Activated naive CD4-positive, alpha-beta T cell treated with anti-CD3 and anti-CD28 coated beads for 36 hours (primary cell): Measurements from ENCODE around the gene EEF1AKMT2. TPM values are rescaled to one million over a fixed set of nuclear protein-coding genes. Genes with fewer than 3 reads are reported as not detected.

Experiments
- CTCF ChIA-PET: fragments of 350-600 bp; sonication (Branson Sonifier 250); formaldehyde crosslinking; loops from one replicate; lab custom pipeline; 2021; ENCODE audit warnings: antibody characterized with exemption; lab: Charles Lee
- DNase-seq: peaks from one replicate; pipeline ENCODE4 v3.0.0-alpha.2; 2020
- H3K27ac Mint-ChIP-seq: one replicate; pipeline ENCODE4 v1.8.0; 2021; ENCODE audit warnings: mild to moderate bottlenecking, mixed read lengths
- H3K27me3 Mint-ChIP-seq: one replicate; pipeline ENCODE4 v1.8.0; 2021; ENCODE audit warnings: low read depth, mixed read lengths
- H3K36me3 Mint-ChIP-seq: one replicate; pipeline ENCODE4 v1.8.0; 2021; ENCODE audit warnings: low read depth, mixed read lengths
- H3K4me1 Mint-ChIP-seq: one replicate; pipeline ENCODE4 v1.8.0; 2021; ENCODE audit warnings: low read depth, mixed read lengths
- H3K4me3 Mint-ChIP-seq: one replicate; pipeline ENCODE4 v1.8.0; 2021; ENCODE audit warnings: mild to moderate bottlenecking, moderate library complexity, mixed read lengths
- H3K9me3 Mint-ChIP-seq: one replicate; pipeline ENCODE4 v1.8.0; 2021; ENCODE audit warnings: mixed read lengths
- intact Hi-C: fragments of 100-400 bp; cut with micrococcal nuclease; formaldehyde crosslinking; loops from one replicate; pipeline ENCODE4 v1.15.1; 2023
- total RNA-seq, 2 experiments: library from RNA; stranded (reverse); gene quantifications; one replicate each; pipeline ENCODE4 v1.2.3, GENCODE V29; 2021

Gene EEF1AKMT2
- total RNA-seq, 2 experiments from 2014 or later, result 22.5 to 25.5 TPM

DNA sequence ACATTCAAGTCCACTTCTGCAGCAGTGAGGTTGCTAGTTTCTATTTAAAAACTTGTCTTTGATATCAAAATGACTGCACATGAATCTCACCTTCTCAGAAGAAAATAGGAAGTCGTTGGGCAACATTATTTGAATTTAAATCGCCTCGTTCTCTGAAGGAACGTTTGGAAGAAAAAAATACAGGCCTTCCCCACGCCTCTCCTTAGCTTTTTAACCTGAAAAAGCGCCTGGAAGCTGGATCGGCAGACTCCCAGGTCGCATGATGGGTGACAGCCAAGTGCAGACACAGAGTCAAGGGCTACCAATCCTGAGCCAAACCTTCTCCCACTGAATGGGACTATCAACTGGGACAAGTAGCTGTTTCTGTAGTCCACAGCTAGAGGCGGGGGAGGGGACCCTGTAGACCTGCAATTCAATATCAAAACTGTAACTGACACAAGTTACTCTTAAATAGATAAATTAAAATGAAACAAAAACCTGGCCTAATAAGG, 49.7 kb downstream of the EEF1AKMT2 start:
- Mint-ChIP-seq H3K9me3 (no peaks in the 10 kb centered on the region), H3K4me3 (peak overlapping the region; percentile 90), H3K36me3 (peaks cover 1% of the 10 kb centered on the region), H3K27me3 (peaks cover 2% of the 10 kb centered on the region), H3K4me1 (peaks cover 66% of the 10 kb centered on the region), H3K27ac (no peak overlapping the region)
- peak; percentile 54 for DNase-seq
- intact Hi-C loops, result loop anchor here (1.0 to 5.0 kb wide), 15 partner anchors 9 to 745 kb away; partner anchors contain the start of gene LHPP
- CTCF ChIA-PET, result interaction anchor here (0.6 to 5.2 kb wide), 37 partner anchors 7 to 247 kb away, joined by 3 to 138 read pairs (median 6); partner anchors contain the start of gene ABRAXAS2

GRCh38 chr10:124741281-124741921, 50.3 kb downstream of the EEF1AKMT2 start:
- Mint-ChIP-seq H3K36me3 (peaks cover 1% of the 10 kb centered on the region), H3K9me3 (no peaks in the 10 kb centered on the region), H3K4me1 (peaks cover 68% of the 10 kb centered on the region), H3K4me3 (peak overlapping the region; percentile 52), H3K27me3 (peaks cover 2% of the 10 kb centered on the region), H3K27ac (peak overlapping the region; percentile 68)
- intact Hi-C loops, result loop anchor here (1.0 to 5.0 kb wide), 14 partner anchors 8 to 744 kb away; partner anchors contain the start of gene LHPP
- peak; percentile 84 for DNase-seq
- CTCF ChIA-PET, result interaction anchor here (0.6 to 5.2 kb wide), 44 partner anchors 8 to 247 kb away, joined by 3 to 138 read pairs (median 6); partner anchors contain the start of gene ABRAXAS2

DNA sequence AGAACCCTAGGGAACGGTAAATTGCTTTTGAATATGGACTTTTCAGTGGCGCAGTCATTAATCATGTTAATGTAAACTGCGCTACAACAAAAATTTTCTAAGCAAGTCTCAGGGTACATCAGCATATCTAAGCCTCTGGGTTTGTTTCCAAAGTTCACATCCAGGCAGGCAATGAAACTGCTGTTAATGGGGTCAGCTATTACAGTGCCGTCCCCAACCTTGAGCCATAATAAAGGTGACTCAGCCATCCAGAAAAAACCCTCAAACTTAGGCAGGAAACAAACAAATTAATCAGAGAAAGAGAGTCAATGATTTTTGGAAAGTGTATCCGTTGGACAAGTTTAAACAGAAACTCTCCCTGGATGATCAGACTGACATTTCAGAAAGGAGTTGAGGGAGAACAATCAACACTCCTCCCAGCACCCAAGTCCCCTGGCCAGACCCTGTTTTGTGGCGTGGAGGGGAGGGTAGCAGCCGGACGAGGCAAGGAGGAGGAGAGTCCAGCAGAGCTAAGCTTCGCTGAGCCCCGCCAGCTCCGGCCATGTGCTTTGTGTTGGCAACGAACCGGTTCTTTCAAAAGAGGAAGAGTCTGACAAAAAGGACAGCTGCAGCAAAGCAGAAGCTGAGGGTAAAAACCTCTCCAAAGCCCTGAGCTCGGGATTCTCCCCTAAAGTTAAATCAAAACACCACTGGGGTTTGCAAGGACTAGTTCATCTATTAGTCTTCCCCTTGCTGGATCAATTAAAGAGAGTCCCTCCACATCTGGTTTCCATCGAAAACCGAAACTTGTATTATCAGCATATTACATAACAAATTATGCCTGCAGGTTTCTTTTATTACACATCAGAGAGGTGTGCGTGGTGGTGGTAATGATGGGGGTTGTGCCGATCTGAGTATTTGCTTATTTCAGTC, 51.1 kb downstream of the EEF1AKMT2 start:
- H3K27me3 Mint-ChIP-seq, result peaks cover 2% of the 10 kb centered on the region
- CTCF ChIA-PET, result interaction anchor here (0.8 to 5.2 kb wide), 42 partner anchors 8 to 246 kb away, joined by 3 to 138 read pairs (median 6); partner anchors contain the start of gene ABRAXAS2
- H3K9me3 Mint-ChIP-seq, result no peaks in the 10 kb centered on the region
- H3K4me1 Mint-ChIP-seq, result peaks cover 75% of the 10 kb centered on the region
- DNase-seq, result peak; percentile 56
- intact Hi-C loops, result loop anchor here (1.0 to 5.0 kb wide), 14 partner anchors 7 to 743 kb away; partner anchors contain the start of gene LHPP
- H3K27ac Mint-ChIP-seq, result peak overlapping the region; percentile 68
- peaks cover 1% of the 10 kb centered on the region for H3K36me3 Mint-ChIP-seq
- peak overlapping the region; percentile 52 for H3K4me3 Mint-ChIP-seq

DNA sequence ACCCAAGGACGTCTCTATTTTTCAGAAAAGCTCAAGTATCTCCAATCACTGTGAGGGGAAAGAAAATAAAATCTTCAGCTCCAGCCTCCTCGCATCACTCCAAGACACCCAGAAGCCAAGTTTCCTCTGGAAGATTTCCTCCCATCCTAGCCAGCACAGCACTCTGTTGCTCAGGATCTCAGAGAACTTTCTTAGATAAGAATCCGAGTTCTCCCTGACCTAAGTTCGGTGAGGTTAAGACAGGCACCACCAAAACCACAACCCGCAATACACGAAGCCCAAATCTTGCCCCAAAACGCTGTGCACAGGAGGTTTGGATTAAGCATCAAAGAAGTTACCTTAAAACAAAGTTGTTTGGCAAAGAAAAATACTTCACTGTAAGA, 51.7 kb downstream of the EEF1AKMT2 start:
- no peak overlapping the region for H3K4me3 Mint-ChIP-seq
- CTCF ChIA-PET, result interaction anchor here (0.7 to 5.2 kb wide), 11 partner anchors 11 to 209 kb away, joined by 3 to 138 read pairs (median 18); no protein-coding TSS in a partner anchor
- H3K9me3 Mint-ChIP-seq, result no peaks in the 10 kb centered on the region
- H3K36me3 Mint-ChIP-seq, result peaks cover 1% of the 10 kb centered on the region
- no peak for DNase-seq
- H3K27ac Mint-ChIP-seq, result no peak overlapping the region
- intact Hi-C loops, result loop anchor here (2.0 to 5.0 kb wide), 3 partner anchors 43 to 743 kb away; partner anchors contain the start of gene LHPP
- peaks cover 2% of the 10 kb centered on the region for H3K27me3 Mint-ChIP-seq
- H3K4me1 Mint-ChIP-seq, result peaks cover 78% of the 10 kb centered on the region

DNA sequence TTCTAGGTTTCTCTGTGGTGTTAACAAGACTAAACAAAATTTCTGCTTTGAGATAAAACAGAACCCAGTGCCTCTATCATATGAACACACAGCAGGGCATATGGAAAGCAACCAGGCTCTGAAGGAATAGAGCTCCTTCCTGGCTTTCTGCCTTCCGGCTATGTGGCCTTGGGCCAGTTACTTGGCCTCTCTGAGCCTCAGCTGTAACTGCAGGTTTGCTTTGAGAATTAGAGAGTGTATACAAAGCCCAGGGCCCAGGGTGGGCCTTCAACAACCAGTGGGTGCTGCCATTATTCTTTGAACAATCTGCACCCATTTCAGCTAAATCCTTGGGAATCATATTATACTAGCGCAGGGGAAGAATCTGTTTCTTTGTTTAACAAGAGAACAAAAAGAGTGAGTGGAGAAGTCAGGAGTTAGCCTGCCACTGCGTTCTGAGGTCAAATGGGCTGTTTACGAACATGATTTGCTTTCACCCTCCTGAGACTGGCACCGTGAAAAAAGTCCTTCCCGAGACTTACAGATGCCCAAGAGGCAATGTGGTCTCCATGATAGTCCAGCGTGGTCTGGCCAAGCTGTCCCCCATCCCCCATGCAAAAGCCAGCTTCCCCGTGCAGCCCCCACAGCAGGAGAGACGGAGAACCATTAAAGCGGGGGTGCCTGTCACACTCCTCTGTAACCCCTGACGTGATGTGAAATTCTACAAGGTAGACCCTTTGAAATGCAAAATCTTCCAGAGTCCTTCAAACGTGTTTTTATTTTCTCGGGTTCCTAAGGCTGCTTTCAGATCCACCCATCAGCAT, 52.4 kb downstream of the EEF1AKMT2 start:
- Mint-ChIP-seq H3K9me3 (no peaks in the 10 kb centered on the region), H3K36me3 (peaks cover 1% of the 10 kb centered on the region), H3K27me3 (peaks cover 2% of the 10 kb centered on the region), H3K27ac (no peak overlapping the region), H3K4me1 (peaks cover 80% of the 10 kb centered on the region), H3K4me3 (no peak overlapping the region)
- intact Hi-C loops, result no loop called here
- no peak for DNase-seq
- CTCF ChIA-PET, result interaction anchor here (0.7 to 5.2 kb wide), 7 partner anchors 10 to 209 kb away, joined by 3 to 138 read pairs (median 21); no protein-coding TSS in a partner anchor

DNA sequence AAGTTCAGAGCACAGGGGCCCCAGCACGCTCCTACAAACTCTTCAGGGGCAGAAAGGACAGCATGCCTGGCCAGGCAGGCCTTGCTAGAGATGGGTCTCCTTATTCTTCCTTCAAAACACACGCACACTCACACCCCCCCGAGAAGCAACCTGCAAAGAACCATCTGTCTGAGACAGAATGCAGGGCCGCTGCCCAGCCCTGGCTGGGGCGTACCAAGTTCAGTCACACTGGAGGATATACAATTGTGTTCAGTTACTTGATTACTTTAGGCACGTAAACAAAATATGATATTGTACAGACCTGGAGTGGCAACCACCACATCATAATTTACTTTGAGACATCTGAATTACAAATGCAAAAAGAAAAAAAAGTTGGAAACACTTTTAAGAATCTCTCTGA, 53.2 kb downstream of the EEF1AKMT2 start:
- Mint-ChIP-seq H3K27me3 (peaks cover 2% of the 10 kb centered on the region), H3K27ac (no peak overlapping the region), H3K9me3 (no peaks in the 10 kb centered on the region), H3K4me3 (no peak overlapping the region), H3K4me1 (peaks cover 89% of the 10 kb centered on the region), H3K36me3 (peaks cover 5% of the 10 kb centered on the region)
- CTCF ChIA-PET, result interaction anchor here (5.2 kb wide), 1 partner anchor 17 kb away, joined by 138 read pairs; no protein-coding TSS in a partner anchor
- no peak for DNase-seq
- intact Hi-C loops, result no loop called here

DNA sequence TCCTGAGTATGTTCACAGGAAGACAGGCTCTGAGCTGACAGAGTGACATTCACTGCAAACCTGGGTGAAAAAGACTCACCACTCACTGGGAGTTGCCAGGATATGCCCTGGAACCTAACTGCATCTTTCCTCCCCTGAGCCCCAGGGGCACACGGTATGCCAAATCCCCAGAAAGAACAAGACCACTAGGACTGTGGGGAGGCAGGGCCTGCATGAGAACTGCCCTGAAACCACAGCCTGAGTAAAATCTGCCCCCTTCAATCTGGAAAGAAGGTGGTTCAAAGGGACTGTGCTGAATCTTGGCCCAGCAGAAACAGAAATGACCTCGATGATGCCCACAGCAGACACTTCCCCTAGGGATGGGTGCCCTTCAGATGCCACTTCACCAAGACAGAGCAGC, 54.0 kb downstream of the EEF1AKMT2 start:
- no peak for DNase-seq
- CTCF ChIA-PET, result interaction anchor here (1.2 kb wide), 1 partner anchor 89 kb away, joined by 3 read pairs; no protein-coding TSS in a partner anchor
- peaks cover 7% of the 10 kb centered on the region for H3K36me3 Mint-ChIP-seq
- H3K4me3 Mint-ChIP-seq, result no peak overlapping the region
- H3K27ac Mint-ChIP-seq, result no peak overlapping the region
- H3K4me1 Mint-ChIP-seq, result peaks cover 94% of the 10 kb centered on the region
- peaks cover 2% of the 10 kb centered on the region for H3K27me3 Mint-ChIP-seq
- intact Hi-C loops, result no loop called here
- no peaks in the 10 kb centered on the region for H3K9me3 Mint-ChIP-seq

DNA sequence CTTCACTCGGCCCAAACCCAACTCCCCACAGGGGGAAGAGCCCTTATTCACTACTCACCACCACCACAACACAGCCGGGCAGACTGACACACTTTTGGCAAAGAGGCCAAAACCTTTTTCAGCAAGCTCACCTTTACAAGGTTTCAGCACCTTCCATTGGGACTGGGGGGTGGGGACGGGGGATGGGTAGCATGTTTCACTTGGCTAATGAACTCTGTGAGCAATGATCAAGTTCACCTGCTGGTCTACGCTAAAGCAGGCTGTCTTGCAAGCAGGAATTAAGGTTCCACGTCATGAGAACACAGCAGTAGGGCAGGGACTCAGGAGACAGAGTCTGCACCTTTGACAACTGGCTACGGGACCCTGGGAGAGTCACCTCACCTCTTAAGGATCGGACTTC, 54.5 kb downstream of the EEF1AKMT2 start:
- DNase-seq, result peak; percentile 26
- CTCF ChIA-PET, result interaction anchor here (1.2 kb wide), 1 partner anchor 88 kb away, joined by 3 read pairs; no protein-coding TSS in a partner anchor
- Mint-ChIP-seq H3K27ac (peak overlapping the region; percentile 7), H3K9me3 (no peaks in the 10 kb centered on the region), H3K36me3 (peaks cover 7% of the 10 kb centered on the region), H3K4me3 (no peak overlapping the region), H3K4me1 (peaks cover 94% of the 10 kb centered on the region), H3K27me3 (peaks cover 2% of the 10 kb centered on the region)
- intact Hi-C loops, result no loop called here

DNA sequence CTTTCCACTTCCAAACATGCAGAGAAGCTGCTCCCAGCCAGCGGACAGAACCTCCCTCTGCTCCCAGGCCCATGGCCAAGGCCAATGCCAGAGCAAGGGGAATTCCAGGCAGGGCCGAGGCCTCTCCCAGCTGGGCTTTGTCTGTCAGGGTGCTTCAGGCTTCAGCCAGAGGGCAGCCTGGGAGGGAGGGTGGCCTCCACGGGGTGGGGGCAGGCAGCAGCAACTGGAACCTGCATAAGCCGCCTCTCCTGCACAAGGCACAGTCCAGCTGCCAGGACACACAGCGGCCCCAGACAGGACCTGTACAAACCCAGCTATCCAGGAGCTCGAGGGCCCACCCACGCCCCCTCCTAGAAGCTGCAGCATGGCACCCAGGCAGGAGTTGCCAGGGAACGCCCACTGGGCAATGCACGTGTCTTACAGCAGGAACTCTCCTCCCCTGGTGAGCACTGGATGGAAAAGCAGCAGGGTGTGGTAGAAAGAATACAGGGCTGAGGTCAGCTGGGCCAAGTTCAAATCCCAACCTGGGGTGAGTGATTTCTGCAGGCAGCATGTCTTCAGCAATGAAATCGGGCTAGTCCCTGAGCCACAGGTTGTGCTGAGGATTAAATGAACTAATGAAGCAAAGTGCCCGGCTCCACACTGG, 55.1 kb downstream of the EEF1AKMT2 start:
- peaks cover 7% of the 10 kb centered on the region for H3K36me3 Mint-ChIP-seq
- H3K27me3 Mint-ChIP-seq, result peaks cover 2% of the 10 kb centered on the region
- no peak for DNase-seq
- intact Hi-C loops, result no loop called here
- no peak overlapping the region for H3K27ac Mint-ChIP-seq
- H3K9me3 Mint-ChIP-seq, result no peaks in the 10 kb centered on the region
- peaks cover 94% of the 10 kb centered on the region for H3K4me1 Mint-ChIP-seq
- CTCF ChIA-PET, result interaction anchor here (0.9 to 1.2 kb wide), 3 partner anchors 11 to 88 kb away, joined by 3 read pairs; no protein-coding TSS in a partner anchor
- no peak overlapping the region for H3K4me3 Mint-ChIP-seq

DNA sequence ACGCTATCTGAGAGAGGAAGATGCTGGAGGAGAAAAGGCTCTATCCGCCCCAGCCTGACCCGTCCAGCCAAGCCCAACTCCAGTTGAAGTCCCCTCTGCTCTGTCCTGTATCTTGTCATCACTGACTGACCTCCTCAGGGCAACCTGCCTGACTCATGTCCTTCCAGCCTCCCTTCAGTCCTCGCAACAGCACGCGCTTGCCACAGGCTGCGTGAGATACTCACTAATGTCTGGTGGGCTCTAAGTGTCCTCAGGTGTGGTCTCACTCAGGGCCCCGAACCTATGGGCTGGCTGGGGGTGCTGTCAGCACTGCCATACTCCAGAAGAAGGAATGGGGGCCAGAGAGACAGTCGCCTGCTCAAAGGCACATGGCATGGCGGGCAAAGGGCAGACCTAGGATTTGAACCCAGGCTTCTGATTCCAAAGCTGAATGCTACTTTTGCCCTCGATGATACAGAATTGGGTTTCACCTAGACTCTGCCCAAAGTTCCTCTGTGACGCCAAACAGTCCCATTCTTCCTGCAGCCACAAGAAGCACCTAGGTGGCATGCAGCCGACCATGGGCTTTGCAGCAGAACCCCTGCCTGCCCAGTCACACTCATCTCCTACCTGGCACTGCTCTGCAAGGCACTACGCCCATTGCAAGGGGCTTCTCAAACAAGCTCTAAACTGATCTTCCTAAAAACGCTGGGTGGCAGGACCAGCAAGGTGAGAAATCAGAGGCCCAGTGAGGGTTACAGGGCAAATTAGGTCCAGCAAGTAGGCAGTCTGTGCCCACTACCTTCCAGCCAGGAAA, 56.0 kb downstream of the EEF1AKMT2 start:
- H3K9me3 Mint-ChIP-seq, result no peaks in the 10 kb centered on the region
- H3K4me3 Mint-ChIP-seq, result no peak overlapping the region
- CTCF ChIA-PET, result interaction anchor here (0.9 to 7.9 kb wide), 4 partner anchors 10 to 17 kb away, joined by 3 to 85 read pairs (median 10); no protein-coding TSS in a partner anchor
- H3K4me1 Mint-ChIP-seq, result peaks cover 84% of the 10 kb centered on the region
- no peak for DNase-seq
- H3K27ac Mint-ChIP-seq, result no peak overlapping the region
- H3K36me3 Mint-ChIP-seq, result peaks cover 7% of the 10 kb centered on the region
- peaks cover 2% of the 10 kb centered on the region for H3K27me3 Mint-ChIP-seq
- intact Hi-C loops, result no loop called here
